HG02981 (cell line): Measurements from ENCODE around the gene SIT1.

Source experiments
- ATAC-seq: cut with Tn5 transposase; IDR thresholded peaks from one replicate; pipeline ENCODE4 v1.9.1; 2021; ENCODE audit warnings: mild to moderate bottlenecking, moderate library complexity; ENCODE audit not compliant: unreplicated experiment

SIT1 gene

DNA sequence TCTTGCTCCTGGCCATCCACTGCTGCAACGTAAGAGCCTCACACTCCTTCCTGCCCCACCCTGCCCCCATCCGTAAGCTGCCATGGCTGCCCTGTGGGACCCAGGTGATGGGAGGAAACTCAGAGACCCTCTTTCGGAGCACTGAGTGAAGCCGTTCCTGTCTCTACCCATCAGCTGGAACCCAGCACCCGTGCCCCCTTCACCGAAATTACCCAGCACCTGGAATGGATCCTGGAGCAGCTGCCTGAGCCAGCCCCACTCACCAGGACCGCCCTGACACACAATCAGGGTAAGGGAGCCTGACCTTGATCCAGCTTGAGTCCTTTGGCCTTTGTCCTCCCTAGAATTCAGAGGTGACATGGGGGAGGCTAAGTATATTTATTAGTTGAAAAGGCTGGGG lies 42.5 kb downstream of the SIT1 start:
- ATAC-seq: no peak

DNA sequence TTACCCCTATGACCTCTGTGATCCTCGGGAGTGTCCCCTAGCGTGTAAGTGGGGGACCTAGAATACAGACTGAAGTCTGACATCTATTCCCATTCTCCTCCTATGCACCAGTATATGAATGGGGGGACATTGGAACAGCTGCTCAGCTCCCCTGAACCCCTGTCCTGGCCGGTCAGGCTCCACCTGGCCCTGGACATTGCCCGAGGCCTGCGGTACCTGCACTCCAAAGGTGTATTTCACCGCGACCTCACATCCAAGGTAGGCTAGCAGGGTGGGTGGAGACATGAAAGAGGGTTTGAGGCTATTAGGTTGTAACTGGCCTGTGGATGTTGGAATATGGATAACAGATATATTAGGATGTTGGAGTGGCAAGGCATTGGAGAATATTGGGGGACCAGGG lies 44.0 kb downstream of the SIT1 start:
- ATAC-seq: no peak

DNA sequence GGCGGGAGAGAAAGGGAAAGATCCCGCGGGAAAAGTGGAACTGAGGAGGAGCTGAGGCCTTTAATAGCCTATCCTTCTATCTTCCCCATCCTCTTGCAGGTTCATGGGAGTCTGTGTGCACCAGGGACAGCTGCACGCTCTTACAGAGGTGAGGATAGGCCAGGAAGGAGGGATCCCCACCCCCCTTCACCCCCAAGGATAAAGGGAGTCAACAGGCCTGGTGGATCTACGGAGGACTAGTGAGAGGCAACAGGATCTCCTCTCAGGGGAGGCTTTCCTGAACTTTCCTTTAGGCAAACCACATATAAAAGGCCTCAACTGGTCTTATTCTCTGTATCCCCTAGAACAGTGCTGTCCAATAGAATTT lies 44.6 kb downstream of the SIT1 start:
- ATAC-seq: no peak

DNA sequence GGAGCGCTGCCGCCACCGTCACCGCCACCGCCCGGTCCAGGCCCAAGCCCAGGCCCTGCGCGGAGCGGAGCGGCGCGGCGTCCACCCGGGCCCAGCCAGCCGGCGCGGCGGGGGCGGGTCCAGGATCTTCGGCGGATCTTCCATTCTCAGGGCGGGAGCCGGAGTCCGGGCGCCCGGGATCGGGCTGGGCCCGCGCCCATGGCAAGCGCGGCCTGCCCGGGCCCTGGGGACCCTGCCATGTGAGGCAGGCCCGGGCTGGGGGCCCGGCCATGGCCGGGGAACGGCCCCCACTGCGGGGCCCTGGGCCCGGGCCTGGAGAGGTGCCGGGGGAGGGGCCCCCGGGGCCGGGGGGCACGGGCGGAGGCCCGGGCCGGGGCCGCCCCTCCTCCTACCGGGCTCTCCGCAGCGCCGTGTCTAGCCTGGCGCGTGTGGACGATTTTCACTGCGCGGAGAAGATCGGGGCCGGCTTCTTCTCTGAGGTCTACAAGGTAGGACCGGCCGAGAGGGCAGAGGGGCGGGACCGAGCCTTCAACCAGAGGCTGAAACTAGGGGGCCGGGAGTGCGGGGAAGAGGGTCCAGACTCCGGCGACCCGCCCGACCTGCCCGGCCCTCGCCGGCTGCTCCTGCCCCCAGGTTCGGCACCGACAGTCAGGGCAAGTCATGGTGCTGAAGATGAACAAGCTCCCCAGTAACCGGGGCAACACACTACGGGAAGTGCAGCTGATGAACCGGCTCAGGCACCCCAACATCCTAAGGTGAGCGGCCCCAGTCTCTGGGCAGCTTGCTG lies 45.2 kb downstream of the SIT1 start:
- no peak for ATAC-seq

DNA sequence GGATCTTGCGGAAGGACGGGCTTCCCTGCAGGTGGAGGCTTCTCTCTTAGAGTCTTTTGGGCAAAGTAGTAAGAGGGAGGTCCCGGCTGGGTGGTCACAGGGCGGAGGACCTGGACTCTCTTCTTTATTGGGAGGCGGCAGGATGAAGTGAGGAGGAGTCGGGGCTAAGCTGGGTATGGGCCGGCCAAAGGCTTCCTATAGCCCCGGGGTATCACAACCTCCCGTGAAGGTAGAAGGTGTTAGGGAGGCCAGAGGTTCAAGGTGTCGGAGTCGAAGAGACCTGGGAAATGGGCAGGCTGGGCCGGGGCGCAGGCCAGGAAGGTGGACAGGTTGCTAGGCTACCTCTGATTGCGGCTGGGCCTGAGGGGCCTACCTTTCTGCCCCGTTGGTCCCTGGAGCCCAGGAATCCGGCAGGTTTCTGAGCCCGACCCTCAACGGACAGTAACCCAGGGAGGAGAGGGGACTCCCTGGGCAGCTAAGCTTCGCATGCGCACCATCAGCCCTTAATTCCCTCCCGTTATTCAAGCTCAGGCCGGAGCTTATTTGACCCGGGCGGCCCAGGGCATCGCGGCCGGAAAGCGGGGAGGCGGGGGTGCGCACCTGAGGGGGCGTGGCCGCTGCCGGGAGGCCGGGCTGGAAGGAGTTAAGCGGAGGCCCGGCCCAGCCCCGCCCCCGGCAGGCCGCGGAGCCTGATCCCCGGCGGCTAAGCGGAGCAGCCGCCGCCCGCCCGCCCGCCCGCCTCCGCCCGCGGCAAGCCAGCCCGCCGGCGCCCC lies 46.0 kb downstream of the SIT1 start, which contains the start of gene TESK1:
Gene TESK1, plus strand, starts transcription at position 685 of the 773 bp plus-strand sequence. CDS start 358 bp downstream, outside the sequence.
- peak; percentile 41 for ATAC-seq

DNA sequence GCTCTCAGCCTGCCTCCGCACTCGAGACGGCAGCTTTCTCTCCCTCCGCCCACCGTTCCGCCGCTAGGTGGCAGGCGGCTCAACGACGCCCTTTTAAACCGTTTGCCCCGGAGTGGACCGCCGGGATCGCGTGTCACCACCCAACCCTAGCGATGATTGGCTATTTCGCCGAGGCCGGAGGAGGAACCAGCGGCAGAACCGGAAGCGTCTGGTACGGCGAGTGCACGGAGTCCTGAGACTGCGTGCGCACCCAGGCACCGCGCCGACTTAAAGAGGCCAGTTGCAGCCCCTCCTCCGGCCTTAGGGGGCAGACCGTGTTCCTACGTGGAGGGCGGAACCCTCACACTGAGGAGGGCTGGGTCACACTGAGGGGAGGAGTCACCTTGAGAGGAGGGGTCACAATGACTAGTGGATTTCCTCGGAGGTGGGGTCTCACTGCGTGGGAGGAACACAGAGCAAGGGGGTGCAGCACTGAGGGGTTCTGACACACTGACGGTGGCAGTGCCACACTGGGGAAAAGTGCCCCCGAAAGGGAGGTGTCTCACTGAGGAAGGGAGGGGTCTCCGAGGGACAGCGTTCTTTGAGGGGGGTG lies 46.6 kb downstream of the SIT1 start:
- peak; percentile 85 for ATAC-seq

DNA sequence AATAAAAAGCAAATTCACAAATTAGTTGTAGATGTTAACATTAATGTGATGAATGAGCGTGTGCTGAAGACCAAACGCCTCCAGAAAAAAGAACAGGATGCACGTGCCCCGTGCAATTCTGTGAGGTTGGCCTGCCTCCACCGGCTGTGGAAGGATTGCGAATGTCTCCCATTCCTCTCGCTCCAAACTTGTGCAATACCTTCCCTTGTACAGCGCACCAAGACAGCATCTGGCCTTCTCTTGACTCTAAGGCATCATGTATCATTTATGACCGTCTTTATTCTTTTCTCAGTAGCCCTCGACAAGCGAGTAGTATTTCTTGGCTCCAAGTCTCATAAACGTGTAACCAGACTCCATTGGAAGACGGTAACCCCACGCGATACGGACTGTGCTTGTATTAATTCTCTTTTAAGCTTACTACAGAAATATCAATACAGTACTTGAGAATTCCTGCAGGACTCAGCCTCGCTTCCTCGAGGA lies 47.2 kb downstream of the SIT1 start:
- no peak for ATAC-seq

DNA sequence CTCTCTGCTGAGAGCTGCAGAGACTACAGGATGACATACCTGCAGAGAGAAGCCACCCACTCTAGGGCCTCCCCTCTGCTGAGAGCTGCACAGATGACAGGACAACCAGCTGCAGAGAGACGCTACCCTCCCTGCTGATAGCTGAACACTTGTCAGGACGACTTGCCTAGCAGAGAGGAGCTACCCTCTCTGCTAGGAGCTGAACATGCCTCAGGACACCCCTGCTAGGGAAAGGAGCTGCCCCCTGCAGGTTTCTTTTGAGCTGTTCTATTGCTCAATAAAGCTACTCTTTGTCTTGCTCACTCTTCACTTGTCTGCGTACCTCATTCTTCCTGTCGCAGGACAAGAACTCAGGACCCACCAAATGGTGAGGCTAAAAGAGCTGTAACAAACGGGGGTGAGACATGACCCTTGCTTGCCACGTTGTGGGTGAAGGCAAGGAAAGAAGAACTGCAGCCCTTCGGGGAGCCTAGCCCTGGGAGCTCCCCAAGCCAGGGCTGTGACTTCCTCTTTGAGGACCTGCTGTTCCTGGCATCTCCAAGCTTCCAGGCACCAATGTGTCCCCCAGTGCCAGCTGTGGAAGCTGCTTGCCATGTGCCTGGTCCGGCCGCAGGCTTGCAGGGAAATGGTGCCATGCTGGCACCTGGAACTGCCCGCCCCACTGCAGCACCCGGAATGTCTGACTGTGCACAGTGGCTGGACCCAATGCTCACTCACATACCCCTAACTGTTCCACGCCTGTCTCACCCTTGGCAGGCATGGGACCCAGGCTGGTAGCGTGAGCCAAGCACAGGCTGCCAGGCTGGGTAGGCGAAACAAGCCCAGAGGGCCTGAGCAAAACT lies 50.7 kb downstream of the SIT1 start:
- no peak for ATAC-seq
